Neural cell (in vitro differentiated cells): ENCODE measurements around the gene SH3PXD2A. TPM values are rescaled to one million over a fixed set of nuclear protein-coding genes. Genes with fewer than 3 reads are reported as not detected.

Experiments used
- H2AFZ ChIP-seq: fragments of 200-600, 300-800 bp; sonication (generic), shearing (Covaris generic); 2 replicates; pipeline ENCODE4 v1.6.0; 2014; ENCODE audit warnings: low read depth, mild to moderate bottlenecking, antibody characterized with exemption, low read length, moderate library complexity
- H3F3A ChIP-seq: fragments of 200-600 bp; shearing (Covaris generic); 2 replicates; pipeline ENCODE4 v1.6.1; 2016; ENCODE audit warnings: mild to moderate bottlenecking, moderate library complexity, mixed read lengths, antibody characterized with exemption, low read length; ENCODE audit not compliant: insufficient read depth, poor library complexity, severe bottlenecking
- H3K27ac ChIP-seq: fragments of 200-600, 300-800 bp; sonication (generic), shearing (Covaris generic); 2 replicates; pipeline ENCODE4 v1.5.1; 2014; ENCODE audit warnings: mild to moderate bottlenecking, low read length, moderate library complexity
- H3K27me3 ChIP-seq: fragments of 300-800, 200-600 bp; sonication (generic), shearing (Covaris generic); 2 replicates; pipeline ENCODE4 v1.6.0; 2014; ENCODE audit warnings: mild to moderate bottlenecking, low read depth, low read length, moderate library complexity; ENCODE audit not compliant: insufficient read depth
- H3K36me3 ChIP-seq: fragments of 300-800, 200-600 bp; sonication (generic), shearing (Covaris generic); 2 replicates; pipeline ENCODE4 v1.5.1; 2014; ENCODE audit warnings: mild to moderate bottlenecking, antibody characterized with exemption, low read length, moderate library complexity; ENCODE audit not compliant: insufficient read depth
- H3K4me2 ChIP-seq: fragments of 300-800, 200-600 bp; sonication (generic), shearing (Covaris generic); 2 replicates; pipeline ENCODE4 v1.6.0; 2014; ENCODE audit warnings: mild to moderate bottlenecking, low read length
- H3K4me3 ChIP-seq: fragments of 300-800, 200-600 bp; sonication (generic), shearing (Covaris generic); 2 replicates; pipeline ENCODE4 v1.5.1; 2014; ENCODE audit warnings: mild to moderate bottlenecking, low read length, moderate library complexity
- H3K79me2 ChIP-seq: fragments of 200-600 bp; shearing (Covaris generic); replicated peaks from 2 replicates; pipeline ENCODE4 v1.6.0; 2014; ENCODE audit warnings: mild to moderate bottlenecking, low read length, moderate library complexity; ENCODE audit not compliant: insufficient read depth
- H3K9ac ChIP-seq: fragments of 300-800, 200-600 bp; sonication (generic), shearing (Covaris generic); 2 replicates; pipeline ENCODE4 v1.6.1; 2016; ENCODE audit warnings: mild to moderate bottlenecking, low read length, mixed read lengths
- H3K9me2 ChIP-seq: fragments of 200-600 bp; shearing (Covaris generic); 2 replicates; pipeline ENCODE4 v1.6.1; 2016; ENCODE audit warnings: mild to moderate bottlenecking, low read length, mixed read lengths; ENCODE audit not compliant: insufficient read depth
- H3K9me3 ChIP-seq: fragments of 200-600, 300-800 bp; sonication (generic), shearing (Covaris generic); 2 replicates; pipeline ENCODE4 v1.6.1; 2016; ENCODE audit warnings: mild to moderate bottlenecking, mixed run types, low read length, moderate library complexity, mixed read lengths
- H4K20me1 ChIP-seq: fragments of 200-600 bp; shearing (Covaris generic); 2 replicates; pipeline ENCODE4 v1.6.1; 2016; ENCODE audit warnings: mild to moderate bottlenecking, mixed run types; ENCODE audit not compliant: insufficient read depth
- EP300 ChIP-seq: fragments of 450-650 bp; conservative IDR thresholded peaks from 2 replicates; pipeline ENCODE4 v1.6.1; 2014; ENCODE audit warnings: antibody characterized with exemption, mild to moderate bottlenecking, moderate library complexity; ENCODE audit not compliant: poor library complexity, severe bottlenecking
- EZH2 ChIP-seq: fragments of 200-600, 300-800 bp; shearing (Covaris generic), sonication (generic); IDR thresholded peaks from 2 replicates; pipeline ENCODE4 v1.6.1; 2014; ENCODE audit warnings: antibody characterized with exemption, low read length, borderline replicate concordance, mild to moderate bottlenecking; ENCODE audit not compliant: insufficient read depth, poor library complexity, severe bottlenecking
- MXI1 ChIP-seq: fragments of 450-650 bp; conservative IDR thresholded peaks from 2 replicates; pipeline ENCODE4 v1.6.1; 2014; ENCODE audit warnings: antibody characterized with exemption, mild to moderate bottlenecking; ENCODE audit not compliant: poor library complexity, severe bottlenecking
- POLR2AphosphoS5 ChIP-seq: IDR thresholded peaks from 2 replicates; pipeline ENCODE4 v1.6.1; 2012
- RAD21 ChIP-seq: fragments of 450-650 bp; conservative IDR thresholded peaks from 2 replicates; pipeline ENCODE4 v1.6.1; 2014; ENCODE audit warnings: antibody characterized with exemption, mild to moderate bottlenecking, moderate library complexity
- REST ChIP-seq: IDR thresholded peaks from 2 replicates; pipeline ENCODE4 v1.6.1; 2012; ENCODE audit warnings: borderline replicate concordance
- SMC3 ChIP-seq: fragments of 450-650 bp; conservative IDR thresholded peaks from 2 replicates; pipeline ENCODE4 v1.6.1; 2014; ENCODE audit warnings: antibody characterized with exemption, mild to moderate bottlenecking, moderate library complexity; ENCODE audit not compliant: poor library complexity
- TAF1 ChIP-seq: IDR thresholded peaks from 2 replicates; pipeline ENCODE4 v1.6.1; 2012; ENCODE audit warnings: low read depth
- polyA plus RNA-seq: library from polyadenylated mRNA; depleted of rRNA; stranded (reverse); fragments of >200 nt; gene quantifications from 2 replicates; pipeline ENCODE4 v1.2.3, GENCODE V29; 2014
- TF ChIP-seq, protein P1 (sequence below): fragments of 450-650 bp; IDR thresholded peaks from 2 replicates; pipeline ENCODE4 v1.5.1; 2014; ENCODE audit warnings: antibody characterized with exemption, mild to moderate bottlenecking, moderate library complexity; ENCODE audit not compliant: poor library complexity, severe bottlenecking

Gene SH3PXD2A
- polyA plus RNA-seq, 1 donor from 2014 or later, result 5.2 TPM

- no peak overlapping the region for H3K9ac ChIP-seq
- no peaks in the 10 kb centered on the region for H4K20me1 ChIP-seq
- no peak overlapping the region for H3K27ac ChIP-seq
- H3K4me3 ChIP-seq, result no peak overlapping the region
- no peaks in the 10 kb centered on the region for H3K36me3 ChIP-seq
- H2AFZ ChIP-seq, result no peak overlapping the region
- no peaks in the 10 kb centered on the region for H3K9me3 ChIP-seq
- no peak overlapping the region for H3K4me2 ChIP-seq
- H3K9me2 ChIP-seq, result no peaks in the 10 kb centered on the region
- H3K79me2 ChIP-seq, result no peaks in the 10 kb centered on the region
- H3F3A ChIP-seq, result no peaks in the 10 kb centered on the region
- H3K27me3 ChIP-seq, result no peaks in the 10 kb centered on the region
- TF ChIP-seq REST (no peak), SMC3 (no peak), EP300 (no peak), MXI1 (no peak), EZH2 (no peak), TAF1 (no peak), POLR2AphosphoS5 (no peak), RAD21 (no peak)
- TF ChIP-seq, protein P1, sequence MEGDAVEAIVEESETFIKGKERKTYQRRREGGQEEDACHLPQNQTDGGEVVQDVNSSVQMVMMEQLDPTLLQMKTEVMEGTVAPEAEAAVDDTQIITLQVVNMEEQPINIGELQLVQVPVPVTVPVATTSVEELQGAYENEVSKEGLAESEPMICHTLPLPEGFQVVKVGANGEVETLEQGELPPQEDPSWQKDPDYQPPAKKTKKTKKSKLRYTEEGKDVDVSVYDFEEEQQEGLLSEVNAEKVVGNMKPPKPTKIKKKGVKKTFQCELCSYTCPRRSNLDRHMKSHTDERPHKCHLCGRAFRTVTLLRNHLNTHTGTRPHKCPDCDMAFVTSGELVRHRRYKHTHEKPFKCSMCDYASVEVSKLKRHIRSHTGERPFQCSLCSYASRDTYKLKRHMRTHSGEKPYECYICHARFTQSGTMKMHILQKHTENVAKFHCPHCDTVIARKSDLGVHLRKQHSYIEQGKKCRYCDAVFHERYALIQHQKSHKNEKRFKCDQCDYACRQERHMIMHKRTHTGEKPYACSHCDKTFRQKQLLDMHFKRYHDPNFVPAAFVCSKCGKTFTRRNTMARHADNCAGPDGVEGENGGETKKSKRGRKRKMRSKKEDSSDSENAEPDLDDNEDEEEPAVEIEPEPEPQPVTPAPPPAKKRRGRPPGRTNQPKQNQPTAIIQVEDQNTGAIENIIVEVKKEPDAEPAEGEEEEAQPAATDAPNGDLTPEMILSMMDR, result no peak
Measured at GRCh38 chr10:103651783-103652476, 203.4 kb downstream of the SH3PXD2A start.

- H3F3A ChIP-seq, result no peaks in the 10 kb centered on the region
- no peak overlapping the region for H3K9ac ChIP-seq
- TF ChIP-seq RAD21 (no peak), SMC3 (no peak), MXI1 (no peak), EP300 (no peak), POLR2AphosphoS5 (no peak), TAF1 (no peak), EZH2 (no peak), REST (no peak)
- TF ChIP-seq, protein P1, result no peak
- no peaks in the 10 kb centered on the region for H3K9me3 ChIP-seq
- H3K36me3 ChIP-seq, result no peaks in the 10 kb centered on the region
- no peak overlapping the region for H2AFZ ChIP-seq
- no peaks in the 10 kb centered on the region for H3K9me2 ChIP-seq
- H3K79me2 ChIP-seq, result no peaks in the 10 kb centered on the region
- H3K4me2 ChIP-seq, result no peak overlapping the region
- no peaks in the 10 kb centered on the region for H4K20me1 ChIP-seq
- H3K27ac ChIP-seq, result no peak overlapping the region
- H3K4me3 ChIP-seq, result no peak overlapping the region
- no peaks in the 10 kb centered on the region for H3K27me3 ChIP-seq
Measured at GRCh38 chr10:103651333-103651732, 204.0 kb downstream of the SH3PXD2A start.
